Duodenal mucosa (tissue), 2 donors: ENCODE results near the gene PLG.
"Not testable (repeated sequence)": the region's sequence is repeated elsewhere in the genome, so short reads cannot be mapped to it uniquely, and the experiment has no call there.

ENCODE experiments used
- H3K27ac ChIP-seq: one replicate; pipeline ENCODE4 v1.7.0; 2013; ENCODE audit warnings: low read depth, low read length
- H3K27me3 ChIP-seq, 2 donors: one replicate each; pipeline ENCODE4 v1.7.0; 2013; ENCODE audit warnings: low read length in 2 of 2, control low read depth in 1 of 2; ENCODE audit not compliant: insufficient read depth in 2 of 2, control insufficient read depth in 1 of 2
- H3K36me3 ChIP-seq, 2 donors: one replicate each; pipeline ENCODE4 v1.7.0; 2013; ENCODE audit warnings: low read length in 2 of 2, control low read depth in 1 of 2; ENCODE audit not compliant: insufficient read depth in 2 of 2, control insufficient read depth in 1 of 2
- H3K4me1 ChIP-seq, 2 donors: one replicate each; pipeline ENCODE4 v1.7.0; 2013; ENCODE audit warnings: low read length in 2 of 2, control low read depth in 1 of 2; ENCODE audit not compliant: insufficient read depth in 2 of 2, control insufficient read depth in 1 of 2
- H3K4me3 ChIP-seq, 2 donors: one replicate each; pipeline ENCODE4 v1.7.0; 2013; ENCODE audit warnings: low read length in 2 of 2, low read depth in 1 of 2
- H3K9ac ChIP-seq, 2 donors: one replicate each; pipeline ENCODE4 v1.7.0; 2013; ENCODE audit warnings: low read length in 2 of 2, low read depth in 1 of 2
- H3K9me3 ChIP-seq, 2 donors: one replicate each; pipeline ENCODE4 v1.7.0; 2013; ENCODE audit warnings: low read length in 2 of 2, control low read depth in 1 of 2; ENCODE audit not compliant: control insufficient read depth in 1 of 2

The PLG gene

DNA sequence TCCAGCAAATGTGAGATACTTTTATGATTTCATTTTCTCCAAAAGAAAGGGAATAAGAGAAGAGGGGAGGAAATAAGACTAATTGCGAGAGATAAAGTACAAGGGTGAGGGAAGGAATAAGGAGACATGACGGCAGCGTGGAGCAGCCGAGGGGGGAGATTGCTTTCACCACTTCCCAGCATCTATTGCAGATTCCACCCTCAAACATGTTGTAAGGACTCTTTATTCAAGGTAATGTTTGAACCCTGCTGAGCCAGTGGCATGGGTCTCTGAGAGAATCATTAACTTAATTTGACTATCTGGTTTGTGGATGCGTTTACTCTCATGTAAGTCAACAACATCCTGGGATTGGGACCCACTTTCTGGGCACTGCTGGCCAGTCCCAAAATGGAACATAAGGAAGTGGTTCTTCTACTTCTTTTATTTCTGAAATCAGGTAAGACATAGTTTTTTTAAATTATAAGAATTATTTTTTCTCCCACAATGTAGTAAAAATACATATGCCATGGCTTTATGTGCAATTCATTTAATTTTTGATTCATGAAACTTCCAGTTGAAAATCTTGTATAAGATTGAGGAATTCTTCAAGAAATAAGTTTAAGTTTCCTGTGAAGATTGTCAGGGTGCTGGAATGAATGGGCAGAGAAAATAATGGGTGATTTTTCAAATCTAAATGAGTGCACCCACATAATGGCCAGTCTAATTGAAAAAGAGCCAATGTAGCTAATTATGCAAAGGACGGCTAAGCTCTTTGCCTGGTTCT, at the start of gene PLG:
Gene PLG, plus strand, starts transcription at position 327 of the 763 bp plus-strand sequence. Its CDS starts 61 bp downstream, at position 388.
- not testable (repeated sequence) for H3K27me3 ChIP-seq, H3K9me3 ChIP-seq, H3K4me1 ChIP-seq, H3K36me3 ChIP-seq, H3K4me3 ChIP-seq, H3K9ac ChIP-seq, H3K27ac ChIP-seq

- Histone ChIP-seq H3K4me3 (no peak overlapping the region), H3K27me3 (no peaks in the 10 kb centered on the region), H3K36me3 (no peaks in the 10 kb centered on the region), H3K27ac (no peak overlapping the region), H3K4me1 (no peaks in the 10 kb centered on the region), H3K9me3 (no peaks in the 10 kb centered on the region), H3K9ac (no peak overlapping the region)
These were observed 42.5 kb upstream of the PLG start for GRCh38 chr6:160659562-160659961.

DNA sequence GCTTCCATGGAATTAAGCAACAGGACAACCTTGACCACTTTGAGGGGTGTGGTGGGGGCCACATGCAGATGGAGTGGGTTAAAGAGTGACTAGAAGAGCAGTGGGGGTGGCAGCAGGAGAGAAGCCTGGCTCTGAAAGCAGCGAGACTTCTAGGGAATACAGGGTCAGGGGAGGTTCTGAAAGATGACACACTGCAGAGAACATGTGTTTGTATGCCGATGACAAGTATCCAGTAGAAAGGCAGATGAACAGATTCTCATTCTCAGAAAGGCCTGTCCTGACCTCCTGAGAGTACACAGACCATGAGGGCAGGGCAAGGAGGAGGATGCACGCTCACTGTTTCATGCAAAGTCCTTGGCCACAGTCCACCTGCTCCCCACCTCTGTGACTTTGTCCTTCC, 40.8 kb upstream of the PLG start:
- no peak overlapping the region for H3K4me3 ChIP-seq
- no peak overlapping the region for H3K27ac ChIP-seq
- H3K27me3 ChIP-seq: no peaks in the 10 kb centered on the region
- no peaks in the 10 kb centered on the region for H3K9me3 ChIP-seq
- no peaks in the 10 kb centered on the region for H3K36me3 ChIP-seq
- no peaks in the 10 kb centered on the region for H3K4me1 ChIP-seq
- H3K9ac ChIP-seq: no peak overlapping the region

DNA sequence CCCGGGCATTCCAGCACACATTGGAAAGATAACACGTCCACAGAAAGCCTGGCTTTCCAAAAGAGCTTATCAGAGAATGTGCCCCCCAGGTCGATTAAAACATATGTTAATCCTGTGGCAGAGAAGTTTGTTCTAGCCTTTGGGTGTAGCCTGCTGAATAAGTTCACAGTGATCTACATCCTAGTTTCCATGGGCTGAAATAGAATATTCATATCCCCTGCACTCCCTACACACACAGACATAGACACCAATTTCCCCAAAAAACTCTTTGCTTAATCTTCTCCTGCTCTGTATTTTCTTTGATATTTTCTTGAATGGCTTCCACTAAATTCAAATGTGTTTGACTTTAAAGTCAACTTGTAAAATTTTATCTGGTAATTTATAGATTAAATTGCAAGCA, 39.6 kb upstream of the PLG start:
- Histone ChIP-seq H3K4me3 (no peak overlapping the region), H3K27me3 (no peaks in the 10 kb centered on the region), H3K9ac (no peak overlapping the region), H3K36me3 (no peaks in the 10 kb centered on the region), H3K9me3 (no peaks in the 10 kb centered on the region), H3K27ac (no peak overlapping the region), H3K4me1 (no peaks in the 10 kb centered on the region)

DNA sequence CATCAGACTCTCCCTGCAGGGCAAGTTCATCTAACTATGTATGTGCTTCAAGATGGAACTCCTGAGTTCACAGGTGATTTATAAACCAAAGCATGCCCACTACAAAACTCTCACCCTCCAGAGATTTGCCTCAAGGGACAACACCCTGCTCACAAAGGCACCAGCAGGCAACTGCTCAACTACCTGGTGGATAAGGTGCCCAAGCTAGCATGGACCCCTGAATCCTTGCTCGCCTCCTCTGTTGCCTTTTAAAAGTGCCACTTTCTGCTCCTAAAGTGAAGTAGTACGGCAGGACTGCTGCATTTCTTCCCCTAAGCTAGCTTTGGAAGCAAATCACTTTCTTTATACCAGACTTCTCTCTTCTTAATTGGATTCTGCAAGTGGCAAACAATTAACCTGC, 39.2 kb upstream of the PLG start:
- no peak overlapping the region for H3K27ac ChIP-seq
- no peaks in the 10 kb centered on the region for H3K9me3 ChIP-seq
- H3K4me1 ChIP-seq: no peaks in the 10 kb centered on the region
- H3K9ac ChIP-seq: no peak overlapping the region
- no peaks in the 10 kb centered on the region for H3K36me3 ChIP-seq
- H3K27me3 ChIP-seq: no peaks in the 10 kb centered on the region
- no peak overlapping the region for H3K4me3 ChIP-seq

DNA sequence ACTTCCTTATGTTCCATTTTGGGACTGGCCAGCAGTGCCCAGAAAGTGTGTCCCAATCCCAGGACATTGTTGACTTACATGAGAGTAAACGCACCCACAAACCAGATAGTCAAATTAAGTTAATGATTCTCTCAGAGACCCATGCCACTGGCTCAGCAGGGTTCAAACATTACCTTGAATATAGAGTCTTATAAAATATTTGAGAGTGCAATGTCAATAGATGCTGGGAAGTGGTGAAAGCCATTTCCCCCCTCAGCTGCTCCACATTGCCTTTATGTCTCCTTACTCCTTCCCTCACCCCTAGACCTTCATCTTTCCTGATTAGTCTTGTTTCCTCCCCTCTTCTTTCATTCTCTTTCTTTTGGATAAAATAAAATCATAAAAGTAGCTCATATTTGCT, 37.8 kb upstream of the PLG start, which contains the start of gene LPA:
Gene LPA, minus strand, starts transcription at position 78 of the 400 bp plus-strand sequence. Its CDS starts 61 bp downstream, at position 17.
- not testable (repeated sequence) for H3K9ac ChIP-seq, H3K4me3 ChIP-seq, H3K36me3 ChIP-seq, H3K4me1 ChIP-seq, H3K27ac ChIP-seq, H3K27me3 ChIP-seq, H3K9me3 ChIP-seq

- H3K4me1 ChIP-seq: no peaks in the 10 kb centered on the region
- no peak overlapping the region for H3K9ac ChIP-seq
- no peaks in the 10 kb centered on the region for H3K36me3 ChIP-seq
- H3K4me3 ChIP-seq: no peak overlapping the region
- H3K9me3 ChIP-seq: no peaks in the 10 kb centered on the region
- no peaks in the 10 kb centered on the region for H3K27me3 ChIP-seq
- no peak overlapping the region for H3K27ac ChIP-seq
These were observed 34.2 kb upstream of the PLG start for GRCh38 chr6:160667639-160668481.

GRCh38 chr6:160668589-160668988, 33.5 kb upstream of the PLG start:
- Histone ChIP-seq H3K4me1 (no peaks in the 10 kb centered on the region), H3K36me3 (no peaks in the 10 kb centered on the region)

GRCh38 chr6:160676418-160676817, 25.6 kb upstream of the PLG start:
- H3K4me1 ChIP-seq, H3K27ac ChIP-seq, H3K36me3 ChIP-seq, H3K9me3 ChIP-seq, H3K9ac ChIP-seq, H3K27me3 ChIP-seq, H3K4me3 ChIP-seq: not testable (repeated sequence)

More at GRCh38 chr6:160668589-160668988, 33.5 kb upstream of the PLG start:
- H3K27me3 ChIP-seq: no peaks in the 10 kb centered on the region
- H3K27ac ChIP-seq: no peak overlapping the region
- no peak overlapping the region for H3K9ac ChIP-seq
- no peak overlapping the region for H3K4me3 ChIP-seq
- no peaks in the 10 kb centered on the region for H3K9me3 ChIP-seq

DNA sequence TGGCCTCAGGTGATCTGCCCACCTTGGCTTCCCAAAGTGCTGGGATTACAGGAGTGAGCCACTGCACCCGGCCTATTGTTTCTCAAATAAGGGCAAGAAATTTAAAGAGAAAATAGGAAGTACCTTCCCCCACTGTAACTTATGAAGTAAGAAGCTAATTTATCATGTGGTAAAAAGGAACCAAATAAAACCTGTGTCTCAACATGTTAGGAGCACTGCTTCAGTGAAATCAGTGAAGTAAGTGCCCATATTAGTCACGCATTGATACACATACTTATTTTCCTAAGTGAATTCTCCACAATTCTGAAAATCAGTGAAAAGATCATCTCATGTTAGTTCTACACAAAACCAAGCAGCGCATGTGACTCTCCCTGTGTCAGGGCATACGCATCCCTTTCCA, 23.8 kb upstream of the PLG start:
- H3K4me3 ChIP-seq: no peak overlapping the region
- no peaks in the 10 kb centered on the region for H3K36me3 ChIP-seq
- no peak overlapping the region for H3K27ac ChIP-seq
- H3K9ac ChIP-seq: no peak overlapping the region
- no peaks in the 10 kb centered on the region for H3K9me3 ChIP-seq
- H3K4me1 ChIP-seq: no peaks in the 10 kb centered on the region
- H3K27me3 ChIP-seq: peaks cover 0 to 3% of the 10 kb centered on the region in 2 donors
